ENCODE measurements around the gene NBPF8. TPM values are rescaled to one million over a fixed set of nuclear protein-coding genes. Genes with fewer than 3 reads are reported as not detected.
"Not testable (repeated sequence)": the region's sequence is repeated elsewhere in the genome, so short reads cannot be mapped to it uniquely, and the experiment has no call there.

The NBPF8 gene
- 5.5 TPM for total RNA-seq

GRCh38 chr1:120414911-120415480 lies at the start of gene NBPF8:
Gene NBPF8 (plus strand): TSS chr1:120415035. CDS start chr1:120436523, 21,488 bp downstream.
- not testable (repeated sequence) for DNase-seq

GRCh38 chr1:120367709-120368108 lies 47.1 kb upstream of the NBPF8 start:
- DNase-seq: not testable (repeated sequence)

GRCh38 chr1:120386651-120387050 lies 28.2 kb upstream of the NBPF8 start:
- DNase-seq: not testable (repeated sequence)

GRCh38 chr1:120388597-120389126 lies 26.2 kb upstream of the NBPF8 start:
- DNase-seq: not testable (repeated sequence)

- DNase-seq: not testable (repeated sequence)
Measured at GRCh38 chr1:120391365-120391764, 23.5 kb upstream of the NBPF8 start.

- DNase-seq: not testable (repeated sequence)
Measured at GRCh38 chr1:120393316-120394232, 21.3 kb upstream of the NBPF8 start.

GRCh38 chr1:120405348-120405747 lies 9.5 kb upstream of the NBPF8 start:
- not testable (repeated sequence) for DNase-seq

GRCh38 chr1:120414451-120414850 lies 384 bp upstream of the NBPF8 start:
- not testable (repeated sequence) for DNase-seq

- not testable (repeated sequence) for DNase-seq
Measured at GRCh38 chr1:120415492-120415961, 692 bp downstream of the NBPF8 start.

GRCh38 chr1:120425063-120425462 lies 10.2 kb downstream of the NBPF8 start:
- not testable (repeated sequence) for DNase-seq

- not testable (repeated sequence) for DNase-seq
Measured at GRCh38 chr1:120431626-120432025, 16.8 kb downstream of the NBPF8 start.

GRCh38 chr1:120433831-120434230 lies 19.0 kb downstream of the NBPF8 start:
- not testable (repeated sequence) for DNase-seq

GRCh38 chr1:120449124-120449523 lies 34.3 kb downstream of the NBPF8 start:
- not testable (repeated sequence) for DNase-seq

Other genes with a start within 250 kb of the NBPF8 start
- 34.9 TPM for gene SEC22B, start 238.5 kb upstream of the NBPF8 start, total RNA-seq